Stimulated activated CD4-positive, alpha-beta T cell treated with anti-CD3 and anti-CD28 coated beads, TNF-alpha, amount 100 ng/mL, for 24 hours (primary cell): ENCODE data around the gene CRELD1.

Experiments used
- DNase-seq, 3 experiments: peaks; one replicate each; pipeline ENCODE4 v3.0.0-alpha.2; 2020; ENCODE audit warnings: low read depth in 3 of 3

Gene CRELD1

GRCh38 chr3:9955611-9956352 lies 22.1 kb downstream of the CRELD1 start:
- no peak for DNase-seq

DNA sequence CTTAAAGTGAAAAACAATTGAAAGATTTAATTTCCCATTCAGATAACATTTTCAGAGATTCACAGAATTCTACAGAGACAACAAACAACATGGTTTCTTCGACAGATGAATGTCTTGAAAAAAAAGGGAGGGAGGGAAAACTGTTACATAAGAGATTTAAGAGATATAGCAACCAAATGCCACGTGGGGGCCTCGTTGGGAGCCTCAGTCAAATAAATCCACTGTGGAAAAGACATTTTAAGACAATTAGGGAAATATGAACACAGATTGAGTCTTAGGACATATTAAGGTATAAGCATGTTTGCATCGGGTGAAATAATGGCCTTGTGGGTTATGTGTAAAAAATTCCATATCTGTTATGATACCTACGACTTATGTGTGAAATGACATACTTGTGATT lies 23.6 kb downstream of the CRELD1 start:
- no peak for DNase-seq

DNA sequence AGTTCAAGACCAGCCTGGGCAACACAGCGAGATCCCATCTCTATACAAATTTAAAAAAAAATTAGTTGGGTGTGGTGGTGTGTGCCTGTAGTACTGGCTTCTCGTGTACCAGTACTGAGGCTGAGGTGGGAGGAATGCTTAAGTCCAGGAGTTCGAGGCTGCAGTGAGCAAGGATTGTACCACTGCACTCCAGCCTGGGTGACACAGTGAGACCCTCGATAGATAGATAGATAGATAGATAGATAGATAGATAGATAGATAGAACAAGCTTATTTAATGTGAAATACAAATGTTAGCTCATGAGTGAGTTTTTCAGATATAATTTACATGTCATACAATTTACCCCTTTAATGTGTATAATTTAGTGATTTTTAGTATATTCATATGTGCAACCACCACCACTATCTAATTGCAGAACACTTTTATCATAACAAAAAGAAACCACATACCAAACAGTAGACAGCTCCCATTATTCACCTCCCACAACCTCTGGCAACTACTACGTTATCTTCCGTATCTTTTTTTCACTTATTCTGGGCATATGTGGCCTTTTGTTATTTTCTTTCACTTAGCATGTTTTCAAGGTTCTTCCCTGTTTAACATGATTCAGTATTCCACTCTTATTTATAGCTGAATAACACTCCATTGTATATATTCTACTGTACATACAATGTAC lies 31.7 kb downstream of the CRELD1 start:
- no peak for DNase-seq

DNA sequence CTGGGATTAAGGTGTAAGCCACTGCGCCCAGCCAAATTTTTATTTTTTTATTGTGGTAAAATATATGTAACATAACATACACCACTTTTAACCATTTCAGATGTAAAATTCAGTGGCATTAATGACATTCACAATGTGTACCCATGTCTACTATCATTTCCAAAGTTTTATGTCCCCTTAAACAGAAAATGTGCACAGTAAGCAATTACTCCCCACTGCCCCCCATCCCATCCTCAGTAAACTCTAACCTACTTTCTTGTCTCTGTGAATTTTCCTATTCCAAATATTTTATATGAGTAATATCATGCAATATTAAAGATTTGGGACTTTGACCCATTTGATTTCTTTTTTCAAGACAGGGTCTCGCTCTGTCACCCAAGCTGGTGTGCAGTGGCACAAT lies 33.2 kb downstream of the CRELD1 start:
- DNase-seq, result no peak

DNA sequence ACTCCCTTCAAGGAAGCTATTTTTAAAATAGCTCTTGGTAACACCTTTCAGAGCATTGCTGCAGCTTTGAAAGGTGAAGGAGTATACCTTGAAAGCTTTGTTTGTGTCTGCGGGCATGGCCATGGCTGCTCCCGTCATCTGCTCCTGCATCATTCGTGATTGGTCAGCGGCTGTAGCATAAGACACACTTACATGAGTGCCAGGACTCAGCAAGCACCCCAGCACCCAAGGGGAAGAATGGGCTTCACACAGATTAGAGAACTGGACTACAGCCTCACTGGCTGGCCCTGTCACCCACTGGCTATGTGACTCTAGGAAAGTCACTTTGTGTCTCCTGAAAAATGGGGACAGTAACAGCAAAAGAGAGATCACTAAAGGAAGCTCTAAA lies 36.0 kb downstream of the CRELD1 start:
- DNase-seq, result no peak

DNA sequence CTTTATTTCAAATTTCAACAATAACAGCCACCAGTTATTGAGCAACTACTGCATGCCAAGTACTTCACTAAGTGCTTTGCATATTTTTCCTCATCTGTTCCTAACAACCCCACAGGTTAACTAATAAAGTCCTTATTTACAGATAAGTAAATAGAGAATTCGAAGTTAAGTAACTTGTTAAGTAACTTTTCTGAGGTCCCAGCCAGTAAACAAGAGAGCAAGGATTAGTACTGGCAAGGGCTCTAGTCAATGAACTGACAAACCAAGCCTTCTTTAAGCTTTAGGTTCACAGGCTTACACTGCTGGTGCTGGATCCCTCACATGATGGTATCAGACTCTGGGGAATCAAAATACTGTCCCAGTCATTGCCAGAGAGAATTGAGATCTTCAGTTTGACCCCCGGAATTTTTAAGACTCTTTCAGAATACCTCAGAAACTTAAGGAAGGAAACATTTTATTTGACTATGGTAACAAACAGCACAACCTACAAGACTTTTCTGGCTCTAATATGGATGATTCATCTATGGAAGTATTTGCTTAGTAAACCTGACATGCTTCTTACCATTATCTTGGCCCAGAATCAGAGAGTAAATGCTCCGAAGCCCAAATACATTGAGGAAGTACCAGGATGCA lies 36.5 kb downstream of the CRELD1 start:
- no peak for DNase-seq

- no peak for DNase-seq
These were observed 43.4 kb downstream of the CRELD1 start for GRCh38 chr3:9976721-9977709.

- no peak for DNase-seq
These were observed 45.2 kb downstream of the CRELD1 start for GRCh38 chr3:9978710-9979305.

- no peak for DNase-seq
These were observed 46.6 kb downstream of the CRELD1 start for GRCh38 chr3:9980251-9980650.

- DNase-seq, result no peak
These were observed 52.6 kb downstream of the CRELD1 start for GRCh38 chr3:9986230-9986725.

DNA sequence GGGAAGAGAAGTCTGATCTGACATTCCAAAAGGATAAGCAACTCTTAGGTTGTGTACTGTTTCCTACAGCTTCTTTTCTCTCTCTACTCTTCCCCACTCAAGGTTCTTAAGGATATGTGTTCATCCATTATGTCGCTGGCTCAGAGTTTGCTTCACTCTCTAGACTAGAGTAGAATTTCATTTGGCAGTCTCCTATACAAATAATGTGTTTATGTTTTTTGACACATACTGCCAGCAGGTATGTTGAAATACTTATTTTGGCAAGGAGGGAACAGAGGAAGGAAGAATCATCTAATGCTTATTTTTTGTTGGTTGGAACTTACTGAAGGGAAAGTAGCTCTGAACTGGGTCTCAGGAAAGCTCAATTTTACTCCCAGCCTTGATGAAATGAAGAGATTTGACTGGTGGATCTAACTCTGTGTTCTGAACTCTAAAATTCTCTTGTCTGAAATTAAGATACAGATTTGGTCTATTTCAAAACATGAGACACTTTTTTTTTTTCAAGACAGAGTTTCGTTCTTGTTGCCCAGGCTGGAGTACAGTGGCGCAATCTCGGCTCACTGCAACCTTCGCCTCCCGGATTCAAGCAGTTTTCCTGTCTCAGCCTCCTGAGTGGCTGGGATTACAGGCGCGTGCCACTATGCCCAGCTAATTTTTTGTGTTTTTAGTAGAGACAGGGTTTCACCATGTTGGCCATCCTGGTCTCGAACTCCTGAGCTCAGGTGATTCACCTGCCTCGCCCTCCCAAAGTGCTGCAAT lies 60.6 kb downstream of the CRELD1 start:
- no peak for DNase-seq
